ENCODE results near the gene UBAP2.
A peak's percentile ranks its signal among the peaks of the same experiment; 100 is the strongest.

UBAP2 gene

GRCh38 chr9:34048727-34049629 is at the start of gene UBAP2:
Gene UBAP2, minus strand, starts transcription at chr9:34048887. Its CDS starts 31,739 bp downstream, at chr9:34017148.
- peak; percentile 92 for DNase-seq (ENCODE audit: low read depth)

GRCh38 chr9:34098307-34098706 is 49.6 kb upstream of the UBAP2 start:
- DNase-seq (ENCODE audit: low read depth), result no peak

- DNase-seq (ENCODE audit: low read depth), result no peak
These were observed 49.2 kb upstream of the UBAP2 start for GRCh38 chr9:34097865-34098264.

- no peak for DNase-seq (ENCODE audit: low read depth)
These were observed 48.1 kb upstream of the UBAP2 start for GRCh38 chr9:34096751-34097150.

- no peak for DNase-seq (ENCODE audit: low read depth)
These were observed 44.9 kb upstream of the UBAP2 start for GRCh38 chr9:34093578-34093977.

GRCh38 chr9:34089311-34089710 is 40.6 kb upstream of the UBAP2 start:
- DNase-seq (ENCODE audit: low read depth), result peak; percentile 31

- no peak for DNase-seq (ENCODE audit: low read depth)
These were observed 38.7 kb upstream of the UBAP2 start for GRCh38 chr9:34087370-34087769.

GRCh38 chr9:34086864-34087263 is 38.2 kb upstream of the UBAP2 start:
- DNase-seq (ENCODE audit: low read depth), result no peak

GRCh38 chr9:34085581-34086500 is 37.2 kb upstream of the UBAP2 start:
- no peak for DNase-seq (ENCODE audit: low read depth)

- DNase-seq (ENCODE audit: low read depth), result no peak
These were observed 35.9 kb upstream of the UBAP2 start for GRCh38 chr9:34084562-34084961.

GRCh38 chr9:34079181-34079580 is 30.5 kb upstream of the UBAP2 start:
- DNase-seq (ENCODE audit: low read depth), result no peak

- DNase-seq (ENCODE audit: low read depth), result peak; percentile 38
These were observed 24.3 kb upstream of the UBAP2 start for GRCh38 chr9:34072868-34073590.

GRCh38 chr9:34072410-34072809 is 23.7 kb upstream of the UBAP2 start:
- no peak for DNase-seq (ENCODE audit: low read depth)

GRCh38 chr9:34070606-34071324 is 22.1 kb upstream of the UBAP2 start:
- DNase-seq (ENCODE audit: low read depth), result no peak

- no peak for DNase-seq (ENCODE audit: low read depth)
These were observed 21.1 kb upstream of the UBAP2 start for GRCh38 chr9:34069831-34070230.

GRCh38 chr9:34065541-34065940 is 16.9 kb upstream of the UBAP2 start:
- DNase-seq (ENCODE audit: low read depth), result no peak

GRCh38 chr9:34059954-34060353 is 11.3 kb upstream of the UBAP2 start:
- no peak for DNase-seq (ENCODE audit: low read depth)

- no peak for DNase-seq (ENCODE audit: low read depth)
These were observed 10.6 kb upstream of the UBAP2 start for GRCh38 chr9:34059281-34059680.

- no peak for DNase-seq (ENCODE audit: low read depth)
These were observed 1.1 kb upstream of the UBAP2 start for GRCh38 chr9:34049630-34050384.

GRCh38 chr9:34047864-34048726 is 592 bp downstream of the UBAP2 start:
- DNase-seq (ENCODE audit: low read depth), result no peak
